Spleen (tissue), 11 donors: Measurements from ENCODE around the gene FAM72B. TPM values are rescaled to one million over a fixed set of nuclear protein-coding genes. Genes with fewer than 3 reads are reported as not detected.
A peak's percentile ranks its signal among the peaks of the same experiment; 100 is the strongest.
"Not testable (repeated sequence)": the region's sequence is repeated elsewhere in the genome, so short reads cannot be mapped to it uniquely, and the experiment has no call there.

Experiments used
- DNase-seq: peaks from one replicate; pipeline ENCODE4 v3.0.0-alpha.2; 2020
- H3K27ac ChIP-seq, 8 donors: fragments of 200-600 bp; sonication (generic) in 7 of 8; 1 replicate in 4 of 8; 2 replicates in 4 of 8; pipeline versions ENCODE4 v1.5.0 to v1.8.0; 2016 to 2021; ENCODE audit warnings: inconsistent platforms in 4 of 8, mild to moderate bottlenecking in 4 of 8, moderate library complexity in 1 of 8
- H3K27me3 ChIP-seq, 7 donors: fragments of 200-600 bp; sonication (generic) in 6 of 7; replicated peaks in 1 of 7; 1 replicate in 4 of 7; 2 replicates in 3 of 7; pipeline versions ENCODE4 v1.5.0 to v1.8.0; 2016 to 2021; ENCODE audit warnings: inconsistent platforms in 3 of 7, mild to moderate bottlenecking in 1 of 7
- H3K36me3 ChIP-seq, 6 donors: fragments of 200-600 bp; sonication (generic) in 5 of 6; 1 replicate in 4 of 6; 2 replicates in 2 of 6; pipeline versions ENCODE4 v1.5.0 to v1.8.0; 2016 to 2021; ENCODE audit warnings: inconsistent platforms in 2 of 6
- H3K4me1 ChIP-seq, 6 donors: fragments of 200-600 bp; sonication (generic) in 5 of 6; 1 replicate in 3 of 6; 2 replicates in 3 of 6; pipeline versions ENCODE4 v1.5.0 to v1.8.0; 2016 to 2021; ENCODE audit warnings: inconsistent platforms in 3 of 6
- H3K4me3 ChIP-seq, 8 donors: fragments of 200-600 bp; sonication (generic) in 7 of 8; 1 replicate in 4 of 8; 2 replicates in 4 of 8; pipeline versions ENCODE4 v1.5.0 to v1.8.0; 2016 to 2021; ENCODE audit warnings: inconsistent platforms in 4 of 8, mild to moderate bottlenecking in 4 of 8, moderate library complexity in 2 of 8
- H3K9me3 ChIP-seq, 8 donors: fragments of 200-600 bp; sonication (generic) in 7 of 8; 1 replicate in 4 of 8; 2 replicates in 4 of 8; pipeline versions ENCODE4 v1.5.0 to v1.8.0; 2016 to 2021; ENCODE audit warnings: inconsistent platforms in 4 of 8
- WGBS, 5 donors: extraction: QIAGEN DNeasy Blood & Tissue Kit in 3 of 5; methylation state at CpG; one replicate each; pipeline versions ENCODE4 v1.1.5 to v1.1.7; 2013 to 2018; 5-methylcytosine and 5-hydroxymethylcytosine counted together
- intact Hi-C: fragments of 100-400 bp; cut with DNase I; formaldehyde crosslinking; loops from one replicate; pipeline ENCODE4 v1.15.0; 2023; ENCODE audit warnings: low total_unique reads
- polyA plus RNA-seq, 3 donors: library from polyadenylated mRNA; stranded (reverse); fragments of 200-250 nt; gene quantifications; one replicate each; pipeline ENCODE4 v1.2.1, GENCODE V29; 2013
- total RNA-seq, 7 donors: library from RNA; depleted of rRNA in 3 of 7; stranded (reverse); fragments of >200 nt in 3 of 7; fragmentation: NEBNext Ultra II Directional in 4 of 7; extraction: Animal tissue kit (Norgen Biotek cat#: 25700) in 4 of 7; gene quantifications; one replicate each; pipeline versions ENCODE4 v1.1.0 to v1.2.1, GENCODE V29; 2016 to 2021
- donor health status: healthy with polysubstance abuse.
- donor health status: DM: no; HTN: no; CAD: no; lungs with moderate emphysema.
- donor health status: DM: no; HTN: no; CAD: no.
- donor health status: Bipolar disorder and iron deficiency.
- donor health status: healthy.
- donor health status: DM: no; HTN: no; CAD: no.
- donor health status: DM: yes; HTN: yes; CAD: no.

The FAM72B gene
- total and polyA plus RNA-seq, 10 donors: 1.4 to 6.2 (median 2.6) TPM

- 33 to 100% (median 67%) methylated on average over 1 of the region's 1 CpG for WGBS, 5 donors
- H3K27me3 ChIP-seq, H3K27ac ChIP-seq, DNase-seq, H3K4me3 ChIP-seq, H3K9me3 ChIP-seq, intact Hi-C loops, H3K4me1 ChIP-seq, H3K36me3 ChIP-seq: not testable (repeated sequence)
Observed at GRCh38 chr1:121215699-121216417, 31.7 kb upstream of the FAM72B start.

GRCh38 chr1:121214544-121215156 is 30.5 kb upstream of the FAM72B start:
- H3K4me3 ChIP-seq, H3K4me1 ChIP-seq, H3K27ac ChIP-seq, H3K36me3 ChIP-seq, H3K9me3 ChIP-seq, H3K27me3 ChIP-seq, intact Hi-C loops: not testable (repeated sequence)
- DNase-seq: peak; percentile 50
- 29% methylated on average over 2 of the region's 5 CpGs; no CpG with 5 or more reads in 4 of the 5 donors for WGBS, 5 donors

GRCh38 chr1:121213491-121213890 is 29.4 kb upstream of the FAM72B start:
- H3K4me3 ChIP-seq, H3K27me3 ChIP-seq, H3K36me3 ChIP-seq, H3K4me1 ChIP-seq, intact Hi-C loops, H3K9me3 ChIP-seq, H3K27ac ChIP-seq, DNase-seq: not testable (repeated sequence)
- 90 to 100% (median 96%) methylated on average over 2 to 7 of the region's 9 CpGs; no CpG with 5 or more reads in 1 of the 5 donors for WGBS, 5 donors

- H3K4me3 ChIP-seq, H3K4me1 ChIP-seq, H3K9me3 ChIP-seq, H3K27me3 ChIP-seq, DNase-seq, H3K36me3 ChIP-seq, H3K27ac ChIP-seq, intact Hi-C loops: not testable (repeated sequence)
- WGBS, 5 donors: 85 to 100% (median 90%) methylated on average over 1 to 2 of the region's 2 CpGs; no CpG with 5 or more reads in 1 of the 5 donors
Observed at GRCh38 chr1:121210778-121211177, 26.6 kb upstream of the FAM72B start.

- H3K27ac ChIP-seq, H3K9me3 ChIP-seq, intact Hi-C loops, H3K36me3 ChIP-seq, H3K4me1 ChIP-seq, DNase-seq, H3K27me3 ChIP-seq, H3K4me3 ChIP-seq: not testable (repeated sequence)
- WGBS, 5 donors: 91 to 100% (median 97%) methylated on average over 4 to 5 of the region's 6 CpGs
Observed at GRCh38 chr1:121208375-121208774, 24.2 kb upstream of the FAM72B start.

GRCh38 chr1:121207328-121207727 is 23.2 kb upstream of the FAM72B start:
- intact Hi-C loops: not testable (repeated sequence)

GRCh38 chr1:121205786-121206711 is 21.9 kb upstream of the FAM72B start:
- DNase-seq, H3K4me3 ChIP-seq, H3K27me3 ChIP-seq, H3K9me3 ChIP-seq, H3K27ac ChIP-seq, H3K36me3 ChIP-seq, intact Hi-C loops, H3K4me1 ChIP-seq: not testable (repeated sequence)
- WGBS, 5 donors: 80 to 90% (median 86%) methylated on average over 1 of the region's 8 CpGs

More at GRCh38 chr1:121207328-121207727, 23.2 kb upstream of the FAM72B start:
- WGBS, 5 donors: 80 to 100% (median 93%) methylated on average over 1 to 2 of the region's 2 CpGs
- not testable (repeated sequence) for H3K27ac ChIP-seq, H3K4me3 ChIP-seq, DNase-seq, H3K36me3 ChIP-seq, H3K9me3 ChIP-seq, H3K27me3 ChIP-seq, H3K4me1 ChIP-seq

GRCh38 chr1:121202986-121203385 is 18.8 kb upstream of the FAM72B start:
- H3K9me3 ChIP-seq, H3K27ac ChIP-seq, H3K4me3 ChIP-seq, H3K36me3 ChIP-seq, intact Hi-C loops, H3K27me3 ChIP-seq, H3K4me1 ChIP-seq, DNase-seq: not testable (repeated sequence)
- 74 to 93% (median 83%) methylated on average over 2 to 3 of the region's 3 CpGs for WGBS, 5 donors

GRCh38 chr1:121200985-121201981 is 17.1 kb upstream of the FAM72B start:
- intact Hi-C loops, H3K36me3 ChIP-seq, H3K27ac ChIP-seq, H3K4me3 ChIP-seq, H3K9me3 ChIP-seq, H3K27me3 ChIP-seq, H3K4me1 ChIP-seq, DNase-seq: not testable (repeated sequence)
- WGBS, 5 donors: 87 to 94% (median 91%) methylated on average over 9 of the region's 13 CpGs

GRCh38 chr1:121200232-121200631 is 16.1 kb upstream of the FAM72B start:
- H3K9me3 ChIP-seq, H3K27ac ChIP-seq, DNase-seq, H3K27me3 ChIP-seq, H3K36me3 ChIP-seq, H3K4me3 ChIP-seq, intact Hi-C loops, H3K4me1 ChIP-seq: not testable (repeated sequence)
- no CpG with 5 or more reads among the region's 1 CpG for WGBS, 5 donors
